Epithelial cell of esophagus (primary cell): ENCODE measurements around the gene BMPR1A.
"Not testable (repeated sequence)": the region's sequence is repeated elsewhere in the genome, so short reads cannot be mapped to it uniquely, and the experiment has no call there.

ENCODE experiments used
- DNase-seq: peaks from one replicate; pipeline ENCODE4 v3.0.0; 2010; ENCODE audit warnings: low read depth
- H3K4me3 ChIP-seq: 2 replicates; pipeline ENCODE4 v1.5.1; 2011; ENCODE audit warnings: mild to moderate bottlenecking, low read length, control low read depth
- TF ChIP-seq, protein P1 (sequence below): IDR thresholded peaks from 2 replicates; pipeline ENCODE4 v1.5.1; 2011; ENCODE audit warnings: low read depth, mild to moderate bottlenecking, low read length, control low read depth, inconsistent platforms; ENCODE audit not compliant: insufficient read depth; ENCODE audit errors: missing control alignments

BMPR1A gene

DNA sequence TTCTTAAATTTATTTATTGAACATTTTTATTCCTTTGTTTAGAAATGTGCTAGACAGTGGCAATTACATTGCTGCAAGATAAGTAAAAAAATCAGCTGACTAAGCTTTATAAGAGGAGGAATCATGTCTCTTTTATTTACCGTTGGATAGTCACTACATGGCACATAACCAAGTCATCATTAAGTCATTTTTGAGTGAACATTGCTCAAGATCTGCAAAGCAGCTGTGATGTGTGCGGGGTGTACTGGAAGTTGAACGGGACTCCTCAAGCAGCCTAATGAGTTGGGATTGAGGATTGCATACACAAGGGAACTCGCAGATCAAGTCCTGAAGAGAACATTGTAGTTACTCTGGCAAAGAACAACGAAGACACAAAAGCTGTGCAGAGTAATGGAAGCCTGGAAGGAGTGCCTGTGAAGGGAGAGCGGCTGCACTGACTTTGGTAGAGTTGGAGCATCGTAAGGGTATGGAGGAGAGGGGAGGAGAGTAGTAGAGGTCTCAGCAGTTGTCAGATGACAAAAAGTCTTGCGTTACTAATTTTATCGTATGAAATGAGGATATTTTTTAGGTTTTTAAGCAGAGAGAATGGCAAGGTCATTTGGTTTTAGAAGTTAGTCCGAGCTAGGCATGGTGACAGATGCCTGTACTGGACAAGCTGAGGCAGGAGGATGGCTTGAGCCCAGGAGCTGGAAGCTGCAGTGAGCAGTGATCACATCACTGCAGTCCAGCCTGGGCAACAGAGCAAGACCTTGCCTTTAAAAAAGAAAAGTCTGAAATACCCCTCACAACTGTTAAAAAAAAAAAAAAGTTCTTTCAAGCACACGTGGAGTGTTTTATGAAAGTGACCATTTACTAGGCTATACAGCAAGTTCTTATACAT, 95.1 kb downstream of the BMPR1A start:
- H3K4me3 ChIP-seq = no peak overlapping the region
- TF ChIP-seq, protein P1, sequence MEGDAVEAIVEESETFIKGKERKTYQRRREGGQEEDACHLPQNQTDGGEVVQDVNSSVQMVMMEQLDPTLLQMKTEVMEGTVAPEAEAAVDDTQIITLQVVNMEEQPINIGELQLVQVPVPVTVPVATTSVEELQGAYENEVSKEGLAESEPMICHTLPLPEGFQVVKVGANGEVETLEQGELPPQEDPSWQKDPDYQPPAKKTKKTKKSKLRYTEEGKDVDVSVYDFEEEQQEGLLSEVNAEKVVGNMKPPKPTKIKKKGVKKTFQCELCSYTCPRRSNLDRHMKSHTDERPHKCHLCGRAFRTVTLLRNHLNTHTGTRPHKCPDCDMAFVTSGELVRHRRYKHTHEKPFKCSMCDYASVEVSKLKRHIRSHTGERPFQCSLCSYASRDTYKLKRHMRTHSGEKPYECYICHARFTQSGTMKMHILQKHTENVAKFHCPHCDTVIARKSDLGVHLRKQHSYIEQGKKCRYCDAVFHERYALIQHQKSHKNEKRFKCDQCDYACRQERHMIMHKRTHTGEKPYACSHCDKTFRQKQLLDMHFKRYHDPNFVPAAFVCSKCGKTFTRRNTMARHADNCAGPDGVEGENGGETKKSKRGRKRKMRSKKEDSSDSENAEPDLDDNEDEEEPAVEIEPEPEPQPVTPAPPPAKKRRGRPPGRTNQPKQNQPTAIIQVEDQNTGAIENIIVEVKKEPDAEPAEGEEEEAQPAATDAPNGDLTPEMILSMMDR = no peak
- DNase-seq = peak; percentile 89

DNA sequence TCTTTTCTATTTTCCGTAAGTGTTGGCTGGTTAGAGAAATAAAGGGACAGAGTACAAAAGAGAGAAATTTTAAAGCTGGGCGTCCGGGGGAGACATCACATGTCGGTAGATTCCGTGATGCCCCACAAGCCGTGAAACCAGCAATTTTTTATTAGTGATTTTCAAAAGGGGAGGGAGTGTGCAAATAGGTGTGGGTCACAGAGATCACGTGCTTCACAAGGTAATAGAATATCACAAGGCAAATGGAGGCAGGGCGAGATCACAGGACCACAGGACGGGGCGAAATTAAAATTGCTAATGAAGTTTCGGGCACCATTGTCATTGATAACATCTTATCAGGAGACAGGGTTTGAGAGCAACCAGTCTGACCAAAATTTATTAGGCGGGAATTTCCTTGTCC, 97.2 kb downstream of the BMPR1A start:
- not testable (repeated sequence) for DNase-seq, H3K4me3 ChIP-seq

DNA sequence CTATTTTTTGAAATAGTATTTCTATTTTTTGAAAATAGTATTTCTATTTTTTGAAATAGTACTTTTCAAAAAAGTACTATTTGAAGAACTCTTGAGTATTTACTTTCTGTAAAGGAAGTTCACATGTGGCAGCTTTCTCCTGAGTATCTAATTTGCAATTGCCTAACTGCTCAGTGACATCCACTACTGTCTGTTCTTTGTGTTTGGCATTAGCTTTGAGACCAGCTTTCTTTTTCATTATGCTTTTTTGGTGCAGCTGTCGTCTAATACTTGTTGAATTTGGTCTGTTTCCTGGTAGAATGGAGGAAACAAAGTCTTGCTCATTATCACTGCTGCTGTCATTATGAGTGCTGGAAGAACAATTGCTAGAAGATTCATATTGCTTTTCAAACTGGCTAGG, 99.1 kb downstream of the BMPR1A start:
- no peak overlapping the region for H3K4me3 ChIP-seq
- DNase-seq = no peak
- TF ChIP-seq, protein P1 = no peak

DNA sequence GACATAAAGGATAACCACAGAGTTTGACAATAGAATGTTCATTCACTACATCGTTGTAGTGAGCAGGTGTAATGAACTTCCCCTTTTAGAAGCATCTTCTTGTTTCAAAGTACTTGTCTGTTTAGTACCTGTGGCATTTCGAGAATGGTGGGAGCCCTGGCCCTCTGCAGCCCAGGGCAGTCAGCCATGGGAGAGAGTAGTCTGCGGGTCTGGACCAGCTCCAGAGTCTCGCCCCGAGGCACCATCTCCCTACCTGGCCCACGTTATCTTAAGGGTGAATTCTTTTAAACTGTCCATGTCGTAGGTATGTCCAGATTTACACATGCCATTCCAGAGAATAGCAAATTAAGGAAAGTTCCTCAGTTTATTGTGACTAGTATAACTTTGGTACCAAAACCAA, 99.7 kb downstream of the BMPR1A start:
- no peak for DNase-seq
- H3K4me3 ChIP-seq = no peak overlapping the region
- TF ChIP-seq, protein P1 = no peak

DNA sequence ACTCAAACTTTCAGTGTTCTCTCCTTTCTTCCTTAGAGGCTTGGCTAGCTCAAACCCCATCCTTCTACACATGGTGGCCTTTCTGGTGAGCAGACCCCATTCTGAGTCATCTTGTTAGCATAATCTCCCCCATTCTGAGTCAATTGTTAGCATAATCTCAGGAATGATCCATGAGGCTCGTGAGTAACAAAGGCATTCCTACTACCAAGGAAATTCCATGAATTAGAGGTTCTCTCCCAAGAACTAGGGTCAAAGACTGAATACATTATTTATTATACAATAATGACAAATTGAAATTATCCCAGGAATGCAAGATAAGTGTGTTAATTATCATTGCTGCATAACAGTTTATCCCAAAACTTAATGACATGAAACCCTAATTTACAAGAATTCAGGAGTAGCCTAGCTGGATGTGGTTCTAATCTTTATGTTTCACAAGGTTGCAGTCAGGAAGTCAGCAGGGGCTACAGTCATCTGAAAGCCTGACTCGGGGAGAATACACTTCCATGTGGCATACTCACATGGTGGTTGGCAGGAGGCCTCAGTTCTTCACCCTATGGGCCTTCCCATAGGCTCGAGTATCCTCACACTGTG, 100.8 kb downstream of the BMPR1A start:
- H3K4me3 ChIP-seq = no peak overlapping the region
- TF ChIP-seq, protein P1 = no peak
- no peak for DNase-seq

DNA sequence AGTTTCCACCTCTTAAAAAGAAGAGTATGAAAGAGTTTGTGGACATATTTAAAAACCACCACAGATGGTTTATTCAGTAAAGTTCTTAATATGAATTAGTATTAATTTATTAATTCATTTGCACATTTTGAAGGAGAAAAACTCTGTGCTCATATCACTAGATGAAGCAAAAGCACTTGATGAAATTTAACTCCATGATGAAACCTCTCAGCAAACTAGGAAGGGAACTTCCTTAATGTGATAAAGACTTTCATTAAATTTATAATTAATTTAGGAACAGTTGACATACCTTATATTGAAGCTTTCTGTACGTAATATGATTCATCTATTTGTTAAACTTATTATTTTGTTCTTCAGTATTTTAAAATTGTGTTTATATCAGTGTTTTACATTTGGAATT, 101.6 kb downstream of the BMPR1A start:
- TF ChIP-seq, protein P1 = no peak
- no peak overlapping the region for H3K4me3 ChIP-seq
- DNase-seq = no peak

DNA sequence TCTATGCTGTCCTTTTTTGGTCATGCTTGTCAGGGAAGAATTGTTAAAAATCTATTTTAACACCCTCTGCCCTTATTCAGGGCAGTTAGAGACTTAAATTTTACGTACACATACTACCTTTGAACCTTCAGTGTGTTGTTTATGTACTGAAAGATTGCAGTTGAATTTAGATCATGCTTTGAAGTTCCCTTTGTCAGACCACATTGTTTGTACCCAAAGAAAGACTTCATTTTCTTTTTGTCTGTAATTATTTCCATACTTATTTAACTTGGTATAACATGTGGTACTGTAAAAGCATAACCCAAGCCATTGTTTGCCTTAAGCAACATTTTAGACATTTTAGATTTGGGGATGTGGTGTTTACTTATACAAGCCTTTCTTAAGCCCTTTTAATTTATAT, 104.9 kb downstream of the BMPR1A start:
- TF ChIP-seq, protein P1 = no peak
- DNase-seq = no peak
- H3K4me3 ChIP-seq = no peak overlapping the region
